B cell (primary cell): ENCODE data around the gene SFR1. TPM values are rescaled to one million over a fixed set of nuclear protein-coding genes. Genes with fewer than 3 reads are reported as not detected.

Experiments
- ATAC-seq: fragments of 200-7000 bp; cut with Tn5 transposase; one replicate; pipeline ENCODE4 v1.10.0; 2021; ENCODE audit warnings: low read depth, mild to moderate bottlenecking, moderate number of reproducible peaks, moderate library complexity
- CTCF ChIA-PET: fragments of 350-600 bp; sonication (Branson Sonifier 250); formaldehyde crosslinking; loops from one replicate; lab custom pipeline; 2021; ENCODE audit warnings: antibody characterized with exemption, inconsistent platforms; lab: Charles Lee
- POLR2A ChIA-PET: fragments of 350-600 bp; sonication (Branson Sonifier 250); formaldehyde crosslinking; loops from one replicate; lab custom pipeline; 2021; ENCODE audit warnings: antibody characterized with exemption; lab: Charles Lee
- DNase-seq: peaks from one replicate; pipeline ENCODE4 v3.0.0; 2013
- H2AFZ ChIP-seq: 2 replicates; pipeline ENCODE4 v1.6.1; 2012; ENCODE audit warnings: mild to moderate bottlenecking, low read depth, low read length; ENCODE audit not compliant: insufficient read depth, poor library complexity, severe bottlenecking
- H3K27ac ChIP-seq, 2 donors: 1 replicate in 1 of 2; 2 replicates in 1 of 2; pipeline ENCODE4 v1.5.1; 2012 to 2013; ENCODE audit warnings: low read length in 2 of 2, mild to moderate bottlenecking in 2 of 2, moderate library complexity in 1 of 2
- H3K27me3 ChIP-seq, 4 experiments: fragments of 200-600 bp in 1 of 4; sonication (generic) in 1 of 4; replicated peaks in 1 of 4; 1 replicate in 2 of 4; 2 replicates in 2 of 4; pipeline versions ENCODE4 v1.6.1 to v1.7.0; 2013 to 2016; ENCODE audit warnings: low read length in 3 of 4, mild to moderate bottlenecking in 2 of 4, mixed read lengths in 1 of 4, moderate library complexity in 1 of 4; ENCODE audit not compliant: insufficient read depth in 4 of 4, control insufficient read depth in 3 of 4; ENCODE audit errors: control extremely low read depth in 1 of 4
- H3K36me3 ChIP-seq, 2 experiments: replicated peaks in 1 of 2; 1 replicate in 1 of 2; 2 replicates in 1 of 2; pipeline versions ENCODE4 v1.6.1 to v1.7.1; 2013; ENCODE audit warnings: low read length in 1 of 2; ENCODE audit not compliant: insufficient read depth in 2 of 2, control insufficient read depth in 1 of 2; ENCODE audit errors: control extremely low read depth in 1 of 2, extremely low read depth in 1 of 2
- H3K4me1 ChIP-seq, 2 donors: fragments of 200-600 bp in 1 of 2; sonication (generic) in 1 of 2; 1 replicate in 1 of 2; 2 replicates in 1 of 2; pipeline versions ENCODE4 v1.5.1 to v1.6.1; 2013 to 2017; ENCODE audit warnings: low read length in 2 of 2; ENCODE audit not compliant: control insufficient read depth in 2 of 2, insufficient read depth in 2 of 2
- H3K4me2 ChIP-seq: replicated peaks from 2 replicates; pipeline ENCODE3; 2012; ENCODE audit warnings: mild to moderate bottlenecking, low read depth, low read length; ENCODE audit not compliant: poor library complexity, severe bottlenecking
- H3K4me3 ChIP-seq, 5 experiments: fragments of 200-600 bp in 1 of 5; sonication (generic) in 1 of 5; 1 replicate in 3 of 5; 2 replicates in 2 of 5; pipeline versions ENCODE4 v1.5.1 to v1.7.0; 2011 to 2016; ENCODE audit warnings: low read length in 4 of 5, mild to moderate bottlenecking in 4 of 5, low read depth in 2 of 5, control low read depth in 1 of 5, moderate library complexity in 1 of 5; ENCODE audit not compliant: insufficient read depth in 1 of 5; ENCODE audit errors: control extremely low read depth in 1 of 5, extremely low read depth in 1 of 5
- H3K79me2 ChIP-seq: fragments of 200-600 bp; sonication (generic); one replicate; pipeline ENCODE4 v1.6.0; 2016; ENCODE audit warnings: low read length; ENCODE audit not compliant: control insufficient read depth, insufficient read depth
- H3K9ac ChIP-seq: fragments of 200-600 bp; sonication (generic); 2 replicates; pipeline ENCODE4 v1.6.1; 2017; ENCODE audit warnings: mild to moderate bottlenecking, low read length, moderate library complexity
- H3K9me3 ChIP-seq, 3 donors: one replicate each; pipeline versions ENCODE4 v1.6.1 to v1.7.1; 2013; ENCODE audit warnings: low read length in 2 of 3; ENCODE audit not compliant: control insufficient read depth in 2 of 3, insufficient read depth in 1 of 3; ENCODE audit errors: control extremely low read depth in 1 of 3
- H4K20me1 ChIP-seq: 2 replicates; pipeline ENCODE4 v1.6.0; 2012; ENCODE audit warnings: mild to moderate bottlenecking, low read length; ENCODE audit not compliant: insufficient read depth, control insufficient read depth, poor library complexity, severe bottlenecking
- H3K27ac Mint-ChIP-seq: one replicate; pipeline ENCODE4 v1.8.0; 2021; ENCODE audit warnings: mixed read lengths
- H3K27me3 Mint-ChIP-seq: one replicate; pipeline ENCODE4 v1.8.0; 2021; ENCODE audit warnings: mixed read lengths
- H3K4me1 Mint-ChIP-seq: one replicate; pipeline ENCODE4 v1.8.0; 2021; ENCODE audit warnings: mixed read lengths
- H3K4me3 Mint-ChIP-seq: one replicate; pipeline ENCODE4 v1.8.0; 2021; ENCODE audit warnings: mixed read lengths
- H3K9me3 Mint-ChIP-seq: one replicate; pipeline ENCODE4 v1.8.0; 2022; ENCODE audit warnings: mixed read lengths; ENCODE audit not compliant: insufficient read depth
- CTCF ChIP-seq: fragments of 200-600 bp; IDR thresholded peaks from one replicate; pipeline ENCODE4 v1.8.0; 2022; ENCODE audit warnings: antibody characterized with exemption, mild to moderate bottlenecking
- EZH2 ChIP-seq: IDR thresholded peaks from 2 replicates; pipeline ENCODE4 v1.6.1; 2012; ENCODE audit warnings: borderline replicate concordance, low read depth, mild to moderate bottlenecking, moderate library complexity, low read length; ENCODE audit not compliant: insufficient read depth, poor library complexity, severe bottlenecking
- WGBS: methylation state at CpG from one replicate; pipeline ENCODE4 v1.1.5; 2013; ENCODE audit warnings: missing lambda C conversion rate; ENCODE audit not compliant: insufficient coverage; 5-methylcytosine and 5-hydroxymethylcytosine counted together
- intact Hi-C: fragments of 100-400 bp; cut with micrococcal nuclease; formaldehyde crosslinking; loops from one replicate; pipeline ENCODE4 v1.10.0; 2022
- polyA plus RNA-seq: library from polyadenylated mRNA; depleted of rRNA; stranded (reverse); fragments of >200 nt; gene quantifications from 2 replicates; pipeline ENCODE4 v1.2.3, GENCODE V29; 2012
- total RNA-seq, 2 donors: library from RNA; stranded (reverse); fragments of 120-200 nt in 1 of 2; gene quantifications; 1 replicate in 1 of 2; 2 replicates in 1 of 2; pipeline versions ENCODE4 v1.2.3 to v1.2.4, GENCODE V29; 2013 to 2022

SFR1 gene
- total and polyA plus RNA-seq, 2 donors (not counting 1 experiment from before 2014, with no cell fraction given) = 6.2 to 15.3 TPM

GRCh38 chr10:104072786-104073185 lies 49.2 kb upstream of the SFR1 start:
- H3K9me3 Mint-ChIP-seq = no peaks in the 10 kb centered on the region
- ChIA-PET POLR2A (no interaction called here), CTCF (interaction anchor here (1.3 kb wide), 1 partner anchor 185 kb away, joined by 4 read pairs; no protein-coding TSS in a partner anchor)

GRCh38 chr10:104074505-104074904 lies 47.5 kb upstream of the SFR1 start:
- Mint-ChIP-seq H3K27ac (no peak overlapping the region), H3K4me3 (no peak overlapping the region), H3K27me3 (no peaks in the 10 kb centered on the region), H3K4me1 (no peaks in the 10 kb centered on the region), H3K9me3 (no peaks in the 10 kb centered on the region)
- TF ChIP-seq CTCF (no peak), EZH2 (no peak)
- no peaks in the 10 kb centered on the region for H3K36me3 ChIP-seq
- no peak overlapping the region for H3K27ac ChIP-seq
- peaks cover 0 to 2% (median 0%) of the 10 kb centered on the region in 4 experiments for H3K27me3 ChIP-seq
- intact Hi-C loops = no loop called here
- H3K9me3 ChIP-seq = no peaks in the 10 kb centered on the region
- no peak overlapping the region for H3K4me3 ChIP-seq
- CTCF ChIA-PET = no interaction called here
- DNase-seq (no peak), ATAC-seq (no peak)
- no peak overlapping the region for H2AFZ ChIP-seq
- no peaks in the 10 kb centered on the region for H3K4me1 ChIP-seq
- H3K79me2 ChIP-seq = no peaks in the 10 kb centered on the region
- H3K4me2 ChIP-seq = no peak overlapping the region
- 79% methylated on average over 6 of the region's 6 CpGs for WGBS
- POLR2A ChIA-PET = no interaction called here
- no peak overlapping the region for H3K9ac ChIP-seq
- H4K20me1 ChIP-seq = no peaks in the 10 kb centered on the region

More at GRCh38 chr10:104072786-104073185, 49.2 kb upstream of the SFR1 start:
- H3K79me2 ChIP-seq = no peaks in the 10 kb centered on the region
- H3K4me1 ChIP-seq = no peaks in the 10 kb centered on the region
- no peak overlapping the region for H3K4me3 Mint-ChIP-seq
- H3K9ac ChIP-seq = no peak overlapping the region
- no peak overlapping the region for H3K27ac Mint-ChIP-seq
- TF ChIP-seq CTCF = no peak
- no peak for TF ChIP-seq EZH2
- intact Hi-C loops = no loop called here
- ATAC-seq = no peak
- H3K27me3 Mint-ChIP-seq = no peaks in the 10 kb centered on the region
- no peaks in the 10 kb centered on the region for H4K20me1 ChIP-seq
- no peak overlapping the region for H3K27ac ChIP-seq
- H2AFZ ChIP-seq = no peak overlapping the region
- no peaks in the 10 kb centered on the region for H3K4me1 Mint-ChIP-seq
- no peak overlapping the region for H3K4me2 ChIP-seq
- WGBS = 57% methylated on average over 2 of the region's 5 CpGs
- no peaks in the 10 kb centered on the region for H3K36me3 ChIP-seq
- H3K4me3 ChIP-seq = no peak overlapping the region
- peaks cover 0 to 2% (median 0%) of the 10 kb centered on the region in 4 experiments for H3K27me3 ChIP-seq
- H3K9me3 ChIP-seq = no peaks in the 10 kb centered on the region
- DNase-seq = no peak
